ENCODE measurements around the gene SCGB1D4. TPM values are rescaled to one million over a fixed set of nuclear protein-coding genes. Genes with fewer than 3 reads are reported as not detected.
A peak's percentile ranks its signal among the peaks of the same experiment; 100 is the strongest.
"Not testable (repeated sequence)": the region's sequence is repeated elsewhere in the genome, so short reads cannot be mapped to it uniquely, and the experiment has no call there.

The SCGB1D4 gene
- total RNA-seq, 1 donor from 2014 or later: not detected

GRCh38 chr11:62327541-62327940 lies 28.7 kb upstream of the SCGB1D4 start:
- not testable (repeated sequence) for H2AFZ ChIP-seq (ENCODE audit: low read depth, low read length); H3K36me3 ChIP-seq (ENCODE audit: insufficient read depth, low read length); DNase-seq (ENCODE audit: low read depth); H3K4me1 ChIP-seq (ENCODE audit: insufficient read depth, low read length); H3K9me3 ChIP-seq (ENCODE audit: insufficient read depth, low read depth, low read length); H3K9ac ChIP-seq (ENCODE audit: low read length); FAIRE-seq; H3K27ac ChIP-seq (ENCODE audit: low read depth, low read length); H3K4me3 Mint-ChIP-seq (ENCODE audit: unreplicated experiment); H3K4me3 ChIP-seq (ENCODE audit: insufficient read depth, low read depth, low read length); H3K4me1 Mint-ChIP-seq (ENCODE audit: low read depth, unreplicated experiment); H3K27me3 ChIP-seq (ENCODE audit: insufficient read depth, low read length); H3K4me2 ChIP-seq (ENCODE audit: low read length); H3K9me3 Mint-ChIP-seq (ENCODE audit: unreplicated experiment); H3K27ac Mint-ChIP-seq (ENCODE audit: unreplicated experiment); H4K20me1 ChIP-seq (ENCODE audit: insufficient read depth, low read length); H3K79me2 ChIP-seq (ENCODE audit: insufficient read depth, low read length); H3K36me3 Mint-ChIP-seq (ENCODE audit: low read depth, unreplicated experiment)
- H3K27me3 Mint-ChIP-seq (ENCODE audit: low read depth, unreplicated experiment): peaks cover 18% of the 10 kb centered on the region

- H3K27ac ChIP-seq (ENCODE audit: low read depth, low read length); FAIRE-seq: not testable (repeated sequence)
Measured at GRCh38 chr11:62326719-62327118, 27.8 kb upstream of the SCGB1D4 start.

DNA sequence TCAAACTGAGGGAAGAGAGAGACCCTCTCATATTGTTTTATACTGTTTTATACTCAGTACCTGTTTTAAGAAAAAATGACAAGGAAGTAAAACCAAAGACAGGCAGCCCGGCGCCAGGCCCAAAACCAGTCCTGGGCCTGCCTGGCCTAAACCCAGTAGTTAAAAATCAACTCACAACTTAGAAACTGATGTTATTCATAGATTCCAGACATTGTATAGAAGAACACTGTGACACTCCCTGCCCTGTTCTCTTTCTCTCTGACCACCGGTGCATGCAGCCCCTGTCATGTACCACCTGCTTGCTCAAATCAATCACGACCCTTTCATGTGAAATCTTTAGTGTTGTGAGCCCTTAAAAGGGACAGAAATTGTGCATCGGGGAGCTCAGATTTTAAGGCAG lies 26.9 kb upstream of the SCGB1D4 start:
- not testable (repeated sequence) for H3K27me3 Mint-ChIP-seq (ENCODE audit: low read depth, unreplicated experiment); H3K4me1 Mint-ChIP-seq (ENCODE audit: low read depth, unreplicated experiment); H3K4me1 ChIP-seq (ENCODE audit: insufficient read depth, low read length); H3K36me3 ChIP-seq (ENCODE audit: insufficient read depth, low read length); DNase-seq (ENCODE audit: low read depth); H3K27me3 ChIP-seq (ENCODE audit: insufficient read depth, low read length); H3K4me2 ChIP-seq (ENCODE audit: low read length); H3K4me3 Mint-ChIP-seq (ENCODE audit: unreplicated experiment); FAIRE-seq; H3K27ac ChIP-seq (ENCODE audit: low read depth, low read length); H3K79me2 ChIP-seq (ENCODE audit: insufficient read depth, low read length); H3K9me3 ChIP-seq (ENCODE audit: insufficient read depth, low read depth, low read length); H3K4me3 ChIP-seq (ENCODE audit: insufficient read depth, low read depth, low read length); H4K20me1 ChIP-seq (ENCODE audit: insufficient read depth, low read length); H3K36me3 Mint-ChIP-seq (ENCODE audit: low read depth, unreplicated experiment); H3K27ac Mint-ChIP-seq (ENCODE audit: unreplicated experiment); H2AFZ ChIP-seq (ENCODE audit: low read depth, low read length); H3K9ac ChIP-seq (ENCODE audit: low read length); H3K9me3 Mint-ChIP-seq (ENCODE audit: unreplicated experiment)

More at GRCh38 chr11:62326719-62327118, 27.8 kb upstream of the SCGB1D4 start:
- not testable (repeated sequence) for H3K9ac ChIP-seq (ENCODE audit: low read length); H3K4me1 Mint-ChIP-seq (ENCODE audit: low read depth, unreplicated experiment); H2AFZ ChIP-seq (ENCODE audit: low read depth, low read length); H3K79me2 ChIP-seq (ENCODE audit: insufficient read depth, low read length); H3K9me3 Mint-ChIP-seq (ENCODE audit: unreplicated experiment); H3K4me1 ChIP-seq (ENCODE audit: insufficient read depth, low read length); H3K27ac Mint-ChIP-seq (ENCODE audit: unreplicated experiment); DNase-seq (ENCODE audit: low read depth); H3K27me3 ChIP-seq (ENCODE audit: insufficient read depth, low read length); H3K36me3 Mint-ChIP-seq (ENCODE audit: low read depth, unreplicated experiment); H4K20me1 ChIP-seq (ENCODE audit: insufficient read depth, low read length); H3K9me3 ChIP-seq (ENCODE audit: insufficient read depth, low read depth, low read length); H3K36me3 ChIP-seq (ENCODE audit: insufficient read depth, low read length); H3K4me3 Mint-ChIP-seq (ENCODE audit: unreplicated experiment); H3K4me2 ChIP-seq (ENCODE audit: low read length); H3K4me3 ChIP-seq (ENCODE audit: insufficient read depth, low read depth, low read length)
- peaks cover 12% of the 10 kb centered on the region for H3K27me3 Mint-ChIP-seq (ENCODE audit: low read depth, unreplicated experiment)

DNA sequence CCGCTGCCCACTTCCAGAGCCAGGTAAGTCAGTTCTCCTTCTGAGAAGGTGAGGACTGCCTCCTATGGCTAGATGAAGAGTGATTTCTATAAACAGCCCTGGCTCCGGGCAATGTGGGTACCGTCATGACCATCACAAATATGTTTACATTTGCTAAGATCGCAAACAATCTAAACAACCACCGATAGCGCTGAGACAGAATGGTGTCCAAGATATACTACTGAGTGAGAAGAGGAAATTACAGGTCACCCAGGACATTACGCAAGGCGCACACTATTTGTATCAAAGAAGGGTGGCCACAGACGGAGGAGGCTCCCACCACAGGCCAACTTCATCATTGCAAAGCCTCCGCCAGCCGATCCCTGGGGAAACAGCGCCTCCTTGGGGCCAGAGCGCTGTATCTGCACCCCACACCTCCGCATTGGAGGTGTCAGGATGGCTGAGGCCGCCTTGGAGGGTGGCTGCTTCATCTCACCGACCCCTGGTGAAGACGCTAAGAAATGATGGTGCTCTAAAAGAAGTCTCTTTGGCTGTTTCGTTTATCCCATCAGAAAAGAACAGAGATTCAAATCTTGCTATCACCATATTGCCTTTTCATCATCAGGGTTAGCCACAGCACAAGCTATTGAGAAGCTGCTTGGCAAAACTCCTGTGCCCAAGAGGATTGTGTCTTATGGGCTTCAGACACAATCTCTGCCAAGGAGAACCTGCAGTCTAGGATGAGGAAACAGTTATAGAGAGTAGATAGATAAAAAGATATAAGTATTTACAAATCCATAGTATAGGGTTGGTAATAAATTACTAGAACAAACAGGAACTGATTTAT lies 26.1 kb upstream of the SCGB1D4 start:
- Mint-ChIP-seq H3K36me3 (ENCODE audit: low read depth, unreplicated experiment) (no peaks in the 10 kb centered on the region), H3K9me3 (ENCODE audit: unreplicated experiment) (peaks cover 1% of the 10 kb centered on the region), H3K4me1 (ENCODE audit: low read depth, unreplicated experiment) (no peaks in the 10 kb centered on the region), H3K27me3 (ENCODE audit: low read depth, unreplicated experiment) (no peaks in the 10 kb centered on the region), H3K4me3 (ENCODE audit: unreplicated experiment) (no peak overlapping the region), H3K27ac (ENCODE audit: unreplicated experiment) (no peak overlapping the region)
- Histone ChIP-seq H3K79me2 (ENCODE audit: insufficient read depth, low read length) (no peaks in the 10 kb centered on the region), H3K9me3 (ENCODE audit: insufficient read depth, low read depth, low read length) (no peaks in the 10 kb centered on the region), H3K36me3 (ENCODE audit: insufficient read depth, low read length) (no peaks in the 10 kb centered on the region), H3K4me2 (ENCODE audit: low read length) (no peak overlapping the region), H3K4me1 (ENCODE audit: insufficient read depth, low read length) (no peaks in the 10 kb centered on the region), H3K27ac (ENCODE audit: low read depth, low read length) (no peak overlapping the region), H4K20me1 (ENCODE audit: insufficient read depth, low read length) (no peaks in the 10 kb centered on the region), H3K9ac (ENCODE audit: low read length) (no peak overlapping the region), H3K27me3 (ENCODE audit: insufficient read depth, low read length) (no peaks in the 10 kb centered on the region), H3K4me3 (ENCODE audit: insufficient read depth, low read depth, low read length) (no peak overlapping the region), H2AFZ (ENCODE audit: low read depth, low read length) (no peak overlapping the region)
- DNase-seq (ENCODE audit: low read depth) (no peak), FAIRE-seq (no peak)
- TF ChIP-seq CTCF (IDR thresholded peaks at IDR 0.05; ENCODE audit: insufficient read depth, low read depth, low read length): peak; percentile 31
- TF ChIP-seq EZH2 (IDR thresholded peaks at IDR 0.05; ENCODE audit: insufficient read depth, low read length): no peak
